Effector memory CD8-positive, alpha-beta T cell (primary cell): ENCODE measurements around the gene MEIS1.

ENCODE experiments used
- ATAC-seq: fragments of 150-1000 bp; cut with Tn5 transposase; replicated peaks from 2 replicates; pipeline ENCODE4 v1.10.0; 2021; ENCODE audit warnings: mild to moderate bottlenecking, moderate library complexity
- DNase-seq, 3 experiments: peaks; one replicate each; pipeline ENCODE4 v3.0.0; 2021
- H3K27ac Mint-ChIP-seq, 2 donors: one replicate each; pipeline ENCODE4 v1.8.0; 2022; ENCODE audit warnings: mild to moderate bottlenecking in 2 of 2, mixed read lengths in 2 of 2, moderate library complexity in 2 of 2
- H3K27me3 Mint-ChIP-seq, 2 donors: one replicate each; pipeline ENCODE4 v1.8.0; 2022; ENCODE audit warnings: mixed read lengths in 2 of 2
- H3K36me3 Mint-ChIP-seq: one replicate; pipeline ENCODE4 v1.8.0; 2022; ENCODE audit warnings: mild to moderate bottlenecking, moderate library complexity, mixed read lengths; ENCODE audit not compliant: insufficient read depth
- H3K4me1 Mint-ChIP-seq, 2 donors: one replicate each; pipeline ENCODE4 v1.8.0; 2022; ENCODE audit warnings: low read depth in 2 of 2, mixed read lengths in 2 of 2
- H3K4me3 Mint-ChIP-seq, 2 donors: one replicate each; pipeline ENCODE4 v1.8.0; 2022; ENCODE audit warnings: mild to moderate bottlenecking in 2 of 2, mixed read lengths in 2 of 2, moderate library complexity in 2 of 2
- H3K9me3 Mint-ChIP-seq, 2 donors: one replicate each; pipeline ENCODE4 v1.8.0; 2022; ENCODE audit warnings: mixed read lengths in 2 of 2

The MEIS1 gene

DNA sequence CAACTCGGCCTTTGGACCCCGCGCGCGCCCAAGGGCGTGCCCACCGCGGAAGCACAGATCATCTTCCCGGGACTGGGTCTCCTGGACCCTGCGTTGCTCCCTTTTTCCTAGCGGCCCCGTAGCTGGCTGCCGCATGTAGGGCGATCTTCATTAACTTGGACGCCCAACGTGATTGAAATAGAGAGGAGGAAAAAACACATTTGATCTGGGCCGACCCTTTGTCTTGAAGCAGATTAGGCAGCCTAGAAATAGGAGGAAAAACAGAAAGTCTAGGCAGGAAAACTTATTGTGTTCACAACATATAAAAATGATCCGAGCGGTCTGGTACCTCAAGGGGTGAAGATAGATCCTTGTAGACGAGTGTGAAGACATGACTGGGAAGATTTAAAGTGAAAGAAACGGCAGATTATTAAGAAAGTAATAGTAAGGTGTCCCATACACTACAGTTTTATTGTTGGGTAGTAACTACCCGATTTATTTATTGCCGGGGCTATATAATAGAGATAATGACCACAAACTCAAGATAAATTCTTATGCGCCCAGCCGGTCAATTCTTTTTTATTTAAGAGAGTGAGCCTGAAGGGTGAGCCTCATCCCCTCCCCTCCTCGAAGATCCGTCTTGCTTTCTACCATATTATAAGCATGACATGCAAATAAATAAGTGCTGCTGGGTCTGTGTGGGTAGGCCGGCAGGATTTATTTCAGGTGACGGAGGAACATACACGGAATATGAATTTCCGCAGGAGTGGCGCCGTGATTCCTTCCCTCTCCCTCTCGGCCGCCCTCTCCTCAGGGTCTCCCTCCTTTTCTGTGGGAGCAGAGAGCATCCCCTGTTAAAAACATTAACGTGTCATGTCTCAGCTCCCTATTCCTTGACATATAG lies 147.4 kb downstream of the MEIS1 start:
- DNase-seq: no peak

DNA sequence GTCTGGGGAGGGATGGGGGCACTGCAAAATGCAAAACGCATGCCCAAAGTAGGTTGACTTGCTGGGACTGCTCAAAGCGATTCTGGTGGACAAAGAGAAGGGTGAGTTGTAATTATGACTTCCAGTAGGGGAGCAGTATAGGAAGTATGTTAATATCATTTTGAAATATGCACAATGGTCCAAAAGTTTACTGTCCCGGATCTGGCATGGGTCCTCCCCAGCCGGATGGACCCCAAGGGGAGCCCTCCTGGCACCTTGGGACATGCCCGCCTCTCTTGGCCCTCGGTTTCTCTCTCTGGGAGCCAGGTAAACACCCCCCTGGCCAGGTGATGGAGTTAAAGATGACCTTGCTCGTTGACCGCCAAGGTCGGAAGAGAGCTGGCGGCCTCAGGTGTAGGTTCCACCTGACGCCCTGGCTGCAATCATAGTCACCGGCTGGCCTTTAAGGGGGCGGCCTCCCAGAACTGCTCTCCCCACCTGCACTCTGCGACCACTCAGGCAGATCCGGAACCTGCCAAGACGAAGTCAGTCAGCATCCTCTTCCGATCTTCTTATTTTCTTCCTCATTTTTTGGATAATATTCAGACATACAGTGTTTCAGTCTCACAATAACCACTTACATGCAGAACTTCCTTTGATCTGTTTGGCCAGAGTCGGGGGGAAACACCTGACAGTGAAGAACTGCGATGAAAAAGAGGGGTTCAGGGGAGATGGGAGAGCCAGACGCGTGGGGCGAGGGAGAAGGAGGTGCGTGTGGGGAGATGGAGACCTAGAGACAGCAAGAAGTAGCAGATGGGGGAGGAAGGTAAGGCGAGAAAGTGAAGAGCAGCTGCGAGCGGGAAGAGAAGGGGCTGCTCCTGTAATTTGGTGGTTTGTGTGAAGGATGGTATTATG lies 148.3 kb downstream of the MEIS1 start:
- no peaks in the 10 kb centered on the region for H3K9me3 Mint-ChIP-seq
- no peak overlapping the region for H3K4me3 Mint-ChIP-seq
- no peaks in the 10 kb centered on the region for H3K36me3 Mint-ChIP-seq
- no peak overlapping the region for H3K27ac Mint-ChIP-seq
- ATAC-seq (no peak), DNase-seq (no peak)
- H3K4me1 Mint-ChIP-seq: no peaks in the 10 kb centered on the region
- H3K27me3 Mint-ChIP-seq: peaks cover 15 to 25% of the 10 kb centered on the region in 2 donors

More for the DNA sequence above, 147.4 kb downstream of the MEIS1 start:
- no peak overlapping the region for H3K27ac Mint-ChIP-seq
- H3K27me3 Mint-ChIP-seq: peaks cover 24 to 34% of the 10 kb centered on the region in 2 donors
- no peak overlapping the region for H3K4me3 Mint-ChIP-seq
- H3K9me3 Mint-ChIP-seq: no peaks in the 10 kb centered on the region
- H3K36me3 Mint-ChIP-seq: no peaks in the 10 kb centered on the region
- ATAC-seq: no peak
- H3K4me1 Mint-ChIP-seq: no peaks in the 10 kb centered on the region

DNA sequence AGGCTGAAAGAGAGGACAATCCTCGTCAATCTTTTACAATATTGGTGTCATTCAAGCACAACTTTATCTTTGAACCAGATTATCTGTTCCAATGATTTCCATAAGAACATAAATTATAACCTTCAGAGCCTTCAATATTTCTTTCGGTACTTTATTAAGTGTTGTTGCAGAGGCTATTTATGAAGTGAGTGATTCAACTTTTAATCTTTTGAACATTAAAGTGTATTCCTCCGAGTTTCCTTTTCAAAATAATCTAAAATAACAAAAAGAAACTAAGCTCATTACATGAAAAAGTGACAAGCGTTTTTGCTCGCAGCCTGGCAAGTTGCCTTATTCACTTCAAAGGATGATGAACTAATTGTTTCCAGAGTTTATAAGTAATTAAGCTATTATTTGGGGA lies 149.0 kb downstream of the MEIS1 start:
- H3K36me3 Mint-ChIP-seq: no peaks in the 10 kb centered on the region
- ATAC-seq: no peak
- no peak overlapping the region for H3K4me3 Mint-ChIP-seq
- no peaks in the 10 kb centered on the region for H3K9me3 Mint-ChIP-seq
- H3K27ac Mint-ChIP-seq: no peak overlapping the region
- H3K4me1 Mint-ChIP-seq: no peaks in the 10 kb centered on the region
- H3K27me3 Mint-ChIP-seq: peaks cover 9 to 19% of the 10 kb centered on the region in 2 donors
- DNase-seq: no peak

DNA sequence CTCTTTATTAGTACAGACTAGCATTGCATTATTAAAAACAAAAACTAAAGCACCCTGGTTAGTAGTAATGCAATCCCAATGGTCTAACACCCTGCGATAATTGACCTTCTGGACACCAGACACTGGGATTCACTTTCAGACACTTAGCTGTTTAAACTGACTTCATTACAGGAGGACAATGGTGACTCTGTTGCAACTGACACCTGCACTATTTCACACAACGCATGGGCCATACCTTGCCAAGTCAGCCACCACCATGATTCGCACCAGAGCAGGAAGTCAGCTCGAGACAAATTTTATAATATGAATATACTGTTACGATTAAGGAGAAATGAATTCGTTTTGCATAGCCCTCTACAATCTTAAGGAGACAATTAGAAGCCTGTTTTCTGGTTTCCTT lies 150.7 kb downstream of the MEIS1 start:
- DNase-seq: no peak
- ATAC-seq: no peak
- peaks cover 0 to 8% of the 10 kb centered on the region in 2 donors for H3K27me3 Mint-ChIP-seq
- no peak overlapping the region for H3K4me3 Mint-ChIP-seq
- no peaks in the 10 kb centered on the region for H3K9me3 Mint-ChIP-seq
- H3K27ac Mint-ChIP-seq: no peak overlapping the region
- no peaks in the 10 kb centered on the region for H3K36me3 Mint-ChIP-seq
- no peaks in the 10 kb centered on the region for H3K4me1 Mint-ChIP-seq

DNA sequence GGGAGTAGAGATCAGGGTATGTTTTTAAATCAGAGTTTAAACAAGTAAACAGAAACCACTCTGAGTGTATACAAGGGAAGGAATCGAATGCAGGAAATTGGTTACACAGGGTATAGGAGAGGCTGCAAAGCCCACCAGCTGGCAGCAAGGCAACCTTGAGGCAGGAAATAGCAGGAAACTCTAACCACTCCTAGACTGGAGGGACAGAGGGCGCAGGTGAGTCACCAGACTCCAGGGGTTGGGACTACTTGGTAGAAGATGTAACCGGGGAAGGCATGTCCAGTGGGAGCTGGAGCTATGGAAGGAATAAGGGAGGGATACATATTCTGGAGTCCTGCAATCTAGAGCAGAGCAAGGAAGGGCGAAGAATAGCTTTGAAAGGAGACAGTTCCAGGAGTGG lies 152.3 kb downstream of the MEIS1 start:
- H3K27ac Mint-ChIP-seq: no peak overlapping the region
- no peaks in the 10 kb centered on the region for H3K4me1 Mint-ChIP-seq
- ATAC-seq: no peak
- no peak overlapping the region for H3K4me3 Mint-ChIP-seq
- no peaks in the 10 kb centered on the region for H3K9me3 Mint-ChIP-seq
- no peak for DNase-seq
- H3K27me3 Mint-ChIP-seq: no peaks in the 10 kb centered on the region
- H3K36me3 Mint-ChIP-seq: no peaks in the 10 kb centered on the region

DNA sequence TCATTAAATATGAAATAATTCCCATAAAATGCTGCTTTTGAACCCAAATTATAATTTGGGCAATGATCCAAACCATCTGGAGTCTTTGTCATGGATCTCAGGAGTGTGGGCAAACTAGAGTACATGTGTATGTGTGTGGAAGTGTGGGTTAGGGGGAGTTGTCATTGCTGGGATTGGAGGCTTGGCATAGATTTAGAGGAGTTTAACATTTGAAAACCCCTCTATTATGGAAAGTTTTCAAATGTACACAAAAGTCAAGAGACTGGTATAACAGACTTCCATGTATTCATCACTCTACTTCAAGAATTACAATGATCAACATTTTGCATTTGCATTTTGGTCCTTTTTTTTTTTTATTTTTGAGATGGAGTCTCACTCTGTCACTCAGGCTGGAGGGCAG lies 159.1 kb downstream of the MEIS1 start:
- DNase-seq (no peak), ATAC-seq (no peak)
- H3K4me1 Mint-ChIP-seq: no peaks in the 10 kb centered on the region
- no peak overlapping the region for H3K27ac Mint-ChIP-seq
- no peak overlapping the region for H3K4me3 Mint-ChIP-seq
- H3K27me3 Mint-ChIP-seq: no peaks in the 10 kb centered on the region
- peaks cover 0 to under 1% of the 10 kb centered on the region in 2 donors for H3K9me3 Mint-ChIP-seq
- H3K36me3 Mint-ChIP-seq: no peaks in the 10 kb centered on the region

DNA sequence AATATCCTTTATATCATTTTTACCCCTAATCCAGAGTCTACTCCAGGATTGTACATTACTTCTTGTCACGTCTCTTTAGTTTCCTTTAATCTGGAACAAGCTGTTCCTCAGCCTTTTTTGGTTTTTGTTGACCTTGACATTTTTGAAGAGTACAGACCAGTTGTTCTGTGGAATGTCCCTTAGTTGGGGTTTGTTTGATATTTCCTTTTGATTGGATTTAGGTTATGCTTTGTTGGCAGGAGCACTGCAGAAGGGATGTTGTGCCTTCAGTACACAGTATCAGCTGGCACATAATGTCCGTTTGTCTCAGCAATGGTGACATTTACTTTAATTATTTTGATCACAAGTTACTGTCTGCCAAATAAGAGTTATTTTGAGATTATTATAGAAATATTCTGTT lies 160.6 kb downstream of the MEIS1 start:
- Mint-ChIP-seq H3K4me3 (no peak overlapping the region), H3K36me3 (no peaks in the 10 kb centered on the region), H3K4me1 (no peaks in the 10 kb centered on the region), H3K27me3 (no peaks in the 10 kb centered on the region), H3K9me3 (peaks cover 0 to 10% of the 10 kb centered on the region in 2 donors), H3K27ac (no peak overlapping the region)
- DNase-seq (no peak), ATAC-seq (no peak)

DNA sequence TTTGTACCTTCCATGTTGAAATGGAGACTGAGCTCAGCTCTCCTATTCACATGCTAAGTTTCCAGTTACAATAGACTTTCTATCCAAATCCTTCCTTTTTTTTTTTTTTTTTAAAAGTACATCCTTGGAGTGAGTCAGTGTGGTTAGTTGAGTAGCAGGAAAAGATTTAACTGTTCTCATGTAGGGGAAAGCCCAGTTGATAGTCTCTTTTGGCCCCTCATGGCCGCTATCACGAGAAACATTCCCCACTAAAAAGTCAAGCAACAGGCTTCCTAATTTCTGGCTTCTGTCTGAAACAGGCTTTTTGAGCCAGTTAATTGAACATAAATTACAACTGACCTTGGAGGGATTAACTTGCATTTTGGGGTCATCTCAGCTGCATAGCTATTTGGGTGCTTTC lies 161.3 kb downstream of the MEIS1 start:
- no peaks in the 10 kb centered on the region for H3K36me3 Mint-ChIP-seq
- no peak overlapping the region for H3K27ac Mint-ChIP-seq
- peaks cover 0 to 10% of the 10 kb centered on the region in 2 donors for H3K9me3 Mint-ChIP-seq
- ATAC-seq (no peak), DNase-seq (no peak)
- H3K4me1 Mint-ChIP-seq: no peaks in the 10 kb centered on the region
- no peaks in the 10 kb centered on the region for H3K27me3 Mint-ChIP-seq
- no peak overlapping the region for H3K4me3 Mint-ChIP-seq

DNA sequence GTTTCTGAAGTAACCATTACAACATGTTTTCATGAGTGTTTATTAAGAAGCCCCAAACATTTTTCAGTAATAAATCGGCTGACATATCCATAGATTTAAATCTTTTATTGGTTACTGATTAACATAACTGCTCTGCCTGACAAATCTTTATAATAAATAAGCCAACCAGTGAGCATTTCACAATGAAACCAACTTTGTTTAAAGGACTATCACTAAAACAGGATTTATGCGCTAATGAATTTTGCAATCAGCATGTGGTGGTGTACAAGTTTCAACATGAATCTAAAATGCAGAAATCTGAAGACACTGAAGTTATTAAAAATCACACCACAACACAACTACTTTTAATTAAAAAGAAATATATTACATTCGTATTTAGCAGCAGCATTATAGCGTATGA lies 166.7 kb downstream of the MEIS1 start:
- DNase-seq (no peak), ATAC-seq (no peak)
- no peak overlapping the region for H3K27ac Mint-ChIP-seq
- no peaks in the 10 kb centered on the region for H3K4me1 Mint-ChIP-seq
- H3K4me3 Mint-ChIP-seq: no peak overlapping the region
- H3K9me3 Mint-ChIP-seq: peaks cover 0 to 10% of the 10 kb centered on the region in 2 donors
- H3K36me3 Mint-ChIP-seq: peaks cover 4% of the 10 kb centered on the region
- no peaks in the 10 kb centered on the region for H3K27me3 Mint-ChIP-seq

DNA sequence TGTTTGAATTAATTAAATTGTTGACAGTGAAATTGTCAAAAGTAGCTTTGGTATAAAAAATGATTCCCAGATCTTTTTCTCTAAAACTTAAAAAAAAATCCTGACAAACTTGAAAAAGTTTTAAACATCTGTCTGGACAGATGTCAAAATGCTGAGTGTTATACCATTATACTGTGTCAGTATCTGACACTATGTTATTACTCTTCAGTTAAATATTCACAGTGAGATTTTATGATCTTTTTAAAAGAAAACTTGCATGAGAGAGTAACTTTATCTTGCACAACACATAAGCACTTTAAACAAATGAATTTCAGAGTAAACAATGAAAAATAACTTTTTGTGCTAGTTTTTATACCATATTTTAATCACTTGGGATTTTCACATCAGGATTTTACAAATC lies 167.4 kb downstream of the MEIS1 start:
- no peaks in the 10 kb centered on the region for H3K27me3 Mint-ChIP-seq
- H3K4me3 Mint-ChIP-seq: no peak overlapping the region
- no peak overlapping the region for H3K27ac Mint-ChIP-seq
- H3K9me3 Mint-ChIP-seq: peaks cover 0 to 10% of the 10 kb centered on the region in 2 donors
- no peak for ATAC-seq
- peaks cover 4% of the 10 kb centered on the region for H3K36me3 Mint-ChIP-seq
- DNase-seq: no peak
- no peaks in the 10 kb centered on the region for H3K4me1 Mint-ChIP-seq

DNA sequence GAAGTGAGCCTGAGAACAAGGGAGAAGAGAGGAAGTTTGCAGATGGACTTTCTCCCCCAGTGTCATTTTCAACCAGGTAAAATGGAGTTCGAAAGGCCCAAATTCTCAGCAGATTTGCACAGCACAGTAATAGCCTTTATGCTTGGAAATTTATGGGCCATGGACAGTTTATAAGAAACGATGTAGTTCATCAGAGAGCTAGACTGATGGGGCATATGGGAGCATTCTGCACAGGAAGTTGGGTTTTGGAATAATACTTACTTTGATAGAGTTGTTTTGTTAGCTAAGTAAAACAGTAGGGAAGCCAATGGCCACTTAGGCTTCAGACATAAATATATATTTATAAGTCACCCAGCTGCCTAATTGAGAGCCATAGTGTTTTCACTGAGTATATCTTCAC lies 169.4 kb downstream of the MEIS1 start:
- peaks cover 4% of the 10 kb centered on the region for H3K36me3 Mint-ChIP-seq
- peaks cover 0 to 6% of the 10 kb centered on the region in 2 donors for H3K9me3 Mint-ChIP-seq
- DNase-seq: no peak
- H3K4me3 Mint-ChIP-seq: no peak overlapping the region
- no peaks in the 10 kb centered on the region for H3K4me1 Mint-ChIP-seq
- ATAC-seq: no peak
- no peaks in the 10 kb centered on the region for H3K27me3 Mint-ChIP-seq
- H3K27ac Mint-ChIP-seq: no peak overlapping the region

DNA sequence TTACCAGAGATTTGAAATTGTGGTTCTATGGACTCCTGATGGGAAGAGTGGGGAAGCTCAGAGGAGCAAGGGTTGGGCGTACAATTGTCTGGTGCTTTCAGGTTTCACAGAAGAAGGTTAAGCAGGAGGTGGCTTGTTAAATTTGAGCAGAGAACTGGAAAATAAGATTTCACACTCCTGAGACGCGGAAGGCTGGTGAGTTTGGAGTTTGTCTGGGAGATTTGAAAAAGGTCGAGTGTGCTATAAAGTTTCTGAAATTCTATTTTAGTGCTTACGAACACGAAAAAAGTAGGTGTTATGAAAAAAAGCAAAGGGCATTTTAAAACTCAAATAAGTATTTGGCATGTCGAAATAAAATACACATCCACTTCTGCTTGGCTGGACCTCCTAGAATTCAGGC lies 170.1 kb downstream of the MEIS1 start:
- Mint-ChIP-seq H3K4me3 (no peak overlapping the region), H3K27ac (no peak overlapping the region), H3K9me3 (no peaks in the 10 kb centered on the region), H3K36me3 (peaks cover 4% of the 10 kb centered on the region), H3K27me3 (no peaks in the 10 kb centered on the region), H3K4me1 (no peaks in the 10 kb centered on the region)
- ATAC-seq (no peak), DNase-seq (no peak)

DNA sequence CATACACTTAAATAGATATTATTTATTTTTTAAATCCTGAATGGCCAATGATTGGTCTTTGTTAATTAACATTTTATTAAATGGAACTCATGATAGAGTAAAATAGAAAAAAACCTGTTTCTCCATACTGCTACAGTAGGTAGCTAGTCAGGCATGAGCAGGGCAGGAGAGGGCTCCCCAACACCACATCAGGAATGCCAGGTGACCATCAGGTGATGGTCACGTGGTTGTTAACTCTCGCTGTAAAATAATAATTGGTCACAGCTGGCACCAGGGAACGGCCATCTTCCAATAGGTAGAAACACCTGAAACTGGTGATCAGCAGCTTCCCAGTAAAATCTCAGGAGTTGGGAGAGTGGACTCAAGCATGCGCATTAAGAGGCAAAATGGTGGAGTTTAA lies 172.2 kb downstream of the MEIS1 start:
- ATAC-seq (no peak), DNase-seq (no peak)
- Mint-ChIP-seq H3K9me3 (peaks cover 0 to 4% of the 10 kb centered on the region in 2 donors), H3K36me3 (peaks cover 4% of the 10 kb centered on the region), H3K4me1 (no peaks in the 10 kb centered on the region), H3K27me3 (no peaks in the 10 kb centered on the region), H3K27ac (no peak overlapping the region), H3K4me3 (no peak overlapping the region)
